HG03571 (cell line): ENCODE results near the gene B3GNT3.
"Not testable (repeated sequence)": the region's sequence is repeated elsewhere in the genome, so short reads cannot be mapped to it uniquely, and the experiment has no call there.

Source experiments
- ATAC-seq: cut with Tn5 transposase; IDR thresholded peaks from one replicate; pipeline ENCODE4 v1.9.1; 2021; ENCODE audit not compliant: unreplicated experiment

B3GNT3 gene

GRCh38 chr19:17796013-17796837 lies 1.3 kb downstream of the B3GNT3 start:
- ATAC-seq: no peak

- ATAC-seq: no peak
These were observed 2.0 kb downstream of the B3GNT3 start for GRCh38 chr19:17796838-17797423.

- no peak for ATAC-seq
These were observed 2.7 kb downstream of the B3GNT3 start for GRCh38 chr19:17797424-17798201.

- not testable (repeated sequence) for ATAC-seq
These were observed 3.7 kb downstream of the B3GNT3 start for GRCh38 chr19:17798599-17798998.

- no peak for ATAC-seq
These were observed 7.4 kb downstream of the B3GNT3 start for GRCh38 chr19:17802137-17802858.

GRCh38 chr19:17803264-17803896 lies 8.4 kb downstream of the B3GNT3 start:
- no peak for ATAC-seq

- no peak for ATAC-seq
These were observed 10.5 kb downstream of the B3GNT3 start for GRCh38 chr19:17805427-17805826.

GRCh38 chr19:17806945-17807344 lies 12.0 kb downstream of the B3GNT3 start:
- ATAC-seq: no peak

GRCh38 chr19:17807731-17808316 lies 12.9 kb downstream of the B3GNT3 start:
- ATAC-seq: no peak

- no peak for ATAC-seq
These were observed 16.2 kb downstream of the B3GNT3 start for GRCh38 chr19:17811103-17811502.

GRCh38 chr19:17811681-17812080 lies 16.7 kb downstream of the B3GNT3 start:
- ATAC-seq: no peak

- ATAC-seq: no peak
These were observed 17.2 kb downstream of the B3GNT3 start for GRCh38 chr19:17812099-17812498.

GRCh38 chr19:17817668-17818363 lies 22.9 kb downstream of the B3GNT3 start:
- no peak for ATAC-seq

GRCh38 chr19:17821190-17821589 lies 26.3 kb downstream of the B3GNT3 start, which contains the start of gene INSL3:
Gene INSL3 (minus strand): TSS chr19:17821519. CDS start chr19:17821506, 13 bp downstream.
- ATAC-seq: no peak

- no peak for ATAC-seq
These were observed 29.4 kb downstream of the B3GNT3 start for GRCh38 chr19:17824339-17824738.

GRCh38 chr19:17826508-17827056 lies 31.6 kb downstream of the B3GNT3 start:
- ATAC-seq: no peak

- no peak for ATAC-seq
These were observed 35.1 kb downstream of the B3GNT3 start for GRCh38 chr19:17829855-17830566.

- no peak for ATAC-seq
These were observed 35.9 kb downstream of the B3GNT3 start for GRCh38 chr19:17830567-17831418.
